Parathyroid adenoma (tissue), 2 donors: Measurements from ENCODE around the gene LPP.

Experiments used
- H2AFZ ChIP-seq: fragments of 300-600 bp; sonication (generic); one replicate; pipeline ENCODE4 v1.7.0; 2017; ENCODE audit warnings: antibody characterized with exemption, mild to moderate bottlenecking
- H3K27ac ChIP-seq: fragments of 300-600 bp; sonication (generic); one replicate; pipeline ENCODE4 v1.7.0; 2017
- H3K27me3 ChIP-seq: fragments of 300-600 bp; sonication (generic); one replicate; pipeline ENCODE4 v1.7.0; 2017; ENCODE audit warnings: low read length; ENCODE audit not compliant: control insufficient read depth, insufficient read depth
- H3K36me3 ChIP-seq: fragments of 300-600 bp; sonication (generic); one replicate; pipeline ENCODE4 v1.7.0; 2017; ENCODE audit warnings: low read length; ENCODE audit not compliant: control insufficient read depth, insufficient read depth
- H3K4me1 ChIP-seq: fragments of 300-600 bp; sonication (generic); one replicate; pipeline ENCODE4 v1.7.0; 2017; ENCODE audit warnings: control low read depth
- H3K4me2 ChIP-seq: fragments of 300-600 bp; sonication (generic); one replicate; pipeline ENCODE4 v1.7.0; 2017; ENCODE audit warnings: low read length
- H3K4me3 ChIP-seq: fragments of 300-600 bp; sonication (generic); one replicate; pipeline ENCODE4 v1.7.0; 2017; ENCODE audit warnings: low read depth, low read length
- H3K79me2 ChIP-seq: fragments of 300-600 bp; sonication (generic); one replicate; pipeline ENCODE4 v1.7.0; 2017; ENCODE audit warnings: control low read depth
- H3K9ac ChIP-seq: fragments of 300-600 bp; sonication (generic); one replicate; pipeline ENCODE4 v1.7.0; 2017; ENCODE audit warnings: mild to moderate bottlenecking
- H3K9me3 ChIP-seq: fragments of 300-600 bp; sonication (generic); one replicate; pipeline ENCODE4 v1.7.0; 2017; ENCODE audit warnings: low read length; ENCODE audit not compliant: control insufficient read depth
- CTCF ChIP-seq: fragments of 300-600 bp; sonication (generic); IDR thresholded peaks from one replicate; pipeline ENCODE4 v1.7.0; 2017; ENCODE audit warnings: antibody characterized with exemption, mild to moderate bottlenecking
- donor health status: primary hyperparathyroidism.

The LPP gene

GRCh38 chr3:188925376-188925775 lies 771.4 kb downstream of the LPP start:
- H3K36me3 ChIP-seq = no peaks in the 10 kb centered on the region
- no peaks in the 10 kb centered on the region for H3K79me2 ChIP-seq
- no peak overlapping the region for H3K27ac ChIP-seq
- TF ChIP-seq CTCF = no peak
- H3K4me2 ChIP-seq = no peak overlapping the region
- H3K9me3 ChIP-seq = no peaks in the 10 kb centered on the region
- H3K4me1 ChIP-seq = peaks cover 4% of the 10 kb centered on the region
- H2AFZ ChIP-seq = no peak overlapping the region
- H3K4me3 ChIP-seq = no peak overlapping the region
- H3K27me3 ChIP-seq = no peaks in the 10 kb centered on the region
- H3K9ac ChIP-seq = no peak overlapping the region

GRCh38 chr3:188926111-188926510 lies 772.2 kb downstream of the LPP start:
- Histone ChIP-seq H3K36me3 (no peaks in the 10 kb centered on the region), H3K79me2 (no peaks in the 10 kb centered on the region), H3K4me3 (no peak overlapping the region), H3K4me1 (peaks cover 8% of the 10 kb centered on the region), H3K4me2 (no peak overlapping the region), H3K27me3 (no peaks in the 10 kb centered on the region), H3K9me3 (no peaks in the 10 kb centered on the region), H3K27ac (no peak overlapping the region), H2AFZ (no peak overlapping the region), H3K9ac (no peak overlapping the region)
- no peak for TF ChIP-seq CTCF

- H3K4me3 ChIP-seq = no peak overlapping the region
- peak overlapping the region; percentile 30 for H2AFZ ChIP-seq
- H3K4me2 ChIP-seq = no peak overlapping the region
- peaks cover 10% of the 10 kb centered on the region for H3K4me1 ChIP-seq
- TF ChIP-seq CTCF = no peak
- no peaks in the 10 kb centered on the region for H3K36me3 ChIP-seq
- H3K9ac ChIP-seq = no peak overlapping the region
- H3K79me2 ChIP-seq = no peaks in the 10 kb centered on the region
- no peak overlapping the region for H3K27ac ChIP-seq
- H3K9me3 ChIP-seq = no peaks in the 10 kb centered on the region
- no peaks in the 10 kb centered on the region for H3K27me3 ChIP-seq
Measured at GRCh38 chr3:188926741-188927511, 773.0 kb downstream of the LPP start.

- no peaks in the 10 kb centered on the region for H3K27me3 ChIP-seq
- no peak overlapping the region for H3K4me3 ChIP-seq
- no peak overlapping the region for H3K9ac ChIP-seq
- no peak for TF ChIP-seq CTCF
- peaks cover 10% of the 10 kb centered on the region for H3K4me1 ChIP-seq
- H3K9me3 ChIP-seq = no peaks in the 10 kb centered on the region
- H3K27ac ChIP-seq = no peak overlapping the region
- H3K79me2 ChIP-seq = no peaks in the 10 kb centered on the region
- no peak overlapping the region for H3K4me2 ChIP-seq
- H3K36me3 ChIP-seq = no peaks in the 10 kb centered on the region
- no peak overlapping the region for H2AFZ ChIP-seq
Measured at GRCh38 chr3:188927971-188928370, 774.0 kb downstream of the LPP start.

- peak overlapping the region; percentile 3 for H2AFZ ChIP-seq
- H3K4me2 ChIP-seq = no peak overlapping the region
- H3K9ac ChIP-seq = no peak overlapping the region
- H3K36me3 ChIP-seq = no peaks in the 10 kb centered on the region
- H3K4me3 ChIP-seq = no peak overlapping the region
- H3K27ac ChIP-seq = no peak overlapping the region
- H3K4me1 ChIP-seq = peaks cover 10% of the 10 kb centered on the region
- no peaks in the 10 kb centered on the region for H3K27me3 ChIP-seq
- H3K79me2 ChIP-seq = no peaks in the 10 kb centered on the region
- TF ChIP-seq CTCF = no peak
- H3K9me3 ChIP-seq = no peaks in the 10 kb centered on the region
Measured at GRCh38 chr3:188929137-188929536, 775.2 kb downstream of the LPP start.
